PC-3 (cell line): Measurements from ENCODE around the gene MGAT4D. TPM values are rescaled to one million over a fixed set of nuclear protein-coding genes. Genes with fewer than 3 reads are reported as not detected.

ENCODE experiments used
- ATAC-seq: fragments of 200-7000 bp; cut with Tn5 transposase; 2 replicates; pipeline ENCODE4 v1.9.1; 2020; ENCODE audit warnings: mild to moderate bottlenecking, moderate library complexity
- BruUV-seq: library from RNA; stranded (reverse); fragments of 400-500 nt; replicated peaks from 2 replicates; lab custom pipeline; 2021; lab: Mats Ljungman, UMichigan
- CTCF ChIA-PET: fragments of 300-600 bp; sonication (Branson Sonifier 250); formaldehyde crosslinking; loops from one replicate; lab custom pipeline; 2022; ENCODE audit warnings: antibody characterized with exemption; lab: Charles Lee
- POLR2A ChIA-PET: fragments of 300-600 bp; sonication (Branson Sonifier 250); formaldehyde crosslinking; loops from one replicate; lab custom pipeline; 2022; ENCODE audit warnings: antibody characterized with exemption; ENCODE audit not compliant: unreplicated experiment; lab: Charles Lee
- DNase-seq: peaks from one replicate; pipeline ENCODE4 v3.0.0-alpha.2; 2015
- H2AFZ ChIP-seq: fragments of 300-600 bp; sonication (generic); 2 replicates; pipeline ENCODE4 v1.6.0; 2016; ENCODE audit warnings: antibody characterized with exemption, low read length
- H3F3A ChIP-seq: fragments of 300-600 bp; sonication (generic); one replicate; pipeline ENCODE4 v1.6.0; 2017; ENCODE audit warnings: antibody characterized with exemption, low read length, control low read depth, mild to moderate bottlenecking; ENCODE audit not compliant: unreplicated experiment
- H3K27ac ChIP-seq: fragments of 300-600 bp; sonication (generic); 2 replicates; pipeline ENCODE4 v1.5.1; 2016; ENCODE audit warnings: mild to moderate bottlenecking, low read length
- H3K27me3 ChIP-seq: fragments of 300-600 bp; sonication (generic); 2 replicates; pipeline ENCODE4 v1.6.1; 2016; ENCODE audit warnings: low read length, mixed read lengths
- H3K36me3 ChIP-seq: fragments of 300-600 bp; sonication (generic); 2 replicates; pipeline ENCODE4 v1.6.1; 2016; ENCODE audit warnings: low read depth, mixed run types, low read length, mixed read lengths
- H3K4me1 ChIP-seq: fragments of 300-600 bp; sonication (generic); 2 replicates; pipeline ENCODE4 v1.5.1; 2016; ENCODE audit warnings: low read length; ENCODE audit not compliant: insufficient read depth
- H3K4me2 ChIP-seq: fragments of 300-600 bp; sonication (generic); 2 replicates; pipeline ENCODE4 v1.6.0; 2016; ENCODE audit warnings: low read length
- H3K4me3 ChIP-seq: fragments of 300-600 bp; sonication (generic); 2 replicates; pipeline ENCODE4 v1.5.1; 2016; ENCODE audit warnings: mild to moderate bottlenecking, low read length, mixed read lengths
- H3K79me2 ChIP-seq: fragments of 300-600 bp; sonication (generic); 2 replicates; pipeline ENCODE4 v1.6.1; 2017; ENCODE audit warnings: low read length, mixed read lengths
- H3K9ac ChIP-seq: fragments of 300-600 bp; sonication (generic); 2 replicates; pipeline ENCODE4 v1.6.0; 2016; ENCODE audit warnings: mild to moderate bottlenecking, low read length
- H3K9me2 ChIP-seq: fragments of 300-600 bp; sonication (generic); replicated peaks from 2 replicates; pipeline ENCODE4 v1.6.1; 2016; ENCODE audit warnings: mixed run types, low read length, mixed read lengths
- H3K9me3 ChIP-seq: fragments of 300-600 bp; sonication (generic); 2 replicates; pipeline ENCODE4 v1.6.1; 2016; ENCODE audit warnings: low read length, mixed read lengths
- H4K20me1 ChIP-seq: fragments of 300-600 bp; sonication (generic); 2 replicates; pipeline ENCODE4 v1.6.1; 2016; ENCODE audit warnings: low read length, mixed read lengths
- EZH2 ChIP-seq: fragments of 300-600 bp; sonication (generic); IDR thresholded peaks from one replicate; pipeline ENCODE4 v1.6.1; 2017; ENCODE audit warnings: antibody characterized with exemption, mild to moderate bottlenecking, low read length; ENCODE audit not compliant: unreplicated experiment
- EZH2phosphoT487 ChIP-seq: fragments of 300-600 bp; sonication (generic); IDR thresholded peaks from 2 replicates; pipeline ENCODE4 v1.6.1; 2018; ENCODE audit warnings: mild to moderate bottlenecking, antibody characterized with exemption, low read length, borderline replicate concordance
- intact Hi-C: fragments of 100-400 bp; cut with micrococcal nuclease; formaldehyde crosslinking; loops from 2 replicates; pipeline ENCODE4 v1.9.0; 2023
- total RNA-seq: library from RNA; depleted of rRNA; stranded (reverse); fragments of >200 nt; gene quantifications from 2 replicates; pipeline ENCODE4 v1.2.3, GENCODE V29; 2014
- TF ChIP-seq, protein P1 (sequence below): fragments of 300-600 bp; sonication (generic); conservative IDR thresholded peaks from 2 replicates; pipeline ENCODE4 v1.5.1; 2017; ENCODE audit warnings: antibody characterized with exemption, low read depth, mild to moderate bottlenecking, low read length

The MGAT4D gene
- total RNA-seq, 1 experiment from 2014 or later = not detected

DNA sequence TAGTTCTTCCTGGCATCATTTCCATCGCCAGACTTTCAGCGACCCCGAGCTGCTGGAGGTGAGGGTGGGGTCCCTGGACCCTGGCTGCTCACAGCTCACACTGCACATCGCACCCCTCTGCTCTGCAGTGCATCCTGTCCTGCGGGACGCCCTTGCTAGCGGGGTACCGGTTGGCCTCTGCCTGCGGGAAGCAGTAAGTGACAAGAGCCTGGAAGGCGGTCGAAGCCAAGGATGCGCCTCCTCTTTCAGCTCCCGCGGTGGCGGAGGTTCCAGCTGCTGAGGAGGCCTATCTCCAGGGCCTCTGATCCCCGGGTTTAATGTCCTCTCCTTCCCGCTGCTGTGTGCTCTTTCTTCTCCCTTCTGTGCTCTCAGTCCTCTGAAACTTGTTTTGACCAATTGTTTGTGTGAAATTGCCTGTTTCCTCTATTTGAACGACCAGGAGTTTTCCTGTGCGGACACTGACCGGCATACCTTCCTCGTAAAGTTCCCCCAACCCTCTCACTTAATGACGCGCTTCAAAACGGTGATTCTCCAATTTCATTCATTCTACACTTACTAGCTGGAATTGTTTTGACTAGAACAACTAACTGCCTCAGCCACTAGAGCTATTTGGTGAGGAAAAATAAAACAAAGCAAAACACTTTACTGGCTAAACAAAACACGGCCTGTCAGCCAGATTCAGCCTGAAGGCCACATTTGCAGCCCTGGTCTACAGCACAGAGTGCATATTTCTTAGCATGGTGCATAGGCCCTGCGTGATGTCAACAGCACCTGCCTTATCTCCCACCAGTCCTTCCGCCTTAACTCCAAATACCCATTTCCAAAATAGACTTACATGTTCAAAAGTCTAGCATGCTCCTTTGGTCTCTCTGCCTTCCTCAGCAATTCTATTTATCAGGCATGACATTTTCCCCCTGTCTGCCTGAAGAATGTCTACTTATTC, 28.0 kb downstream of the MGAT4D start:
- intact Hi-C loops = no loop called here
- ATAC-seq = no peak
- CTCF ChIA-PET = no interaction called here
- no peak overlapping the region for H2AFZ ChIP-seq
- H3K4me3 ChIP-seq = no peak overlapping the region
- no TSS peak for BruUV-seq
- no peak for DNase-seq
- POLR2A ChIA-PET = no interaction called here
- no peaks in the 10 kb centered on the region for H3K9me2 ChIP-seq
- H3K79me2 ChIP-seq = no peaks in the 10 kb centered on the region
- H4K20me1 ChIP-seq = no peaks in the 10 kb centered on the region
- H3K36me3 ChIP-seq = no peaks in the 10 kb centered on the region
- no peaks in the 10 kb centered on the region for H3K4me1 ChIP-seq
- no peaks in the 10 kb centered on the region for H3K9me3 ChIP-seq
- H3K27me3 ChIP-seq = no peaks in the 10 kb centered on the region
- H3K27ac ChIP-seq = no peak overlapping the region
- TF ChIP-seq EZH2 = no peak
- no peak for TF ChIP-seq EZH2phosphoT487
- TF ChIP-seq, protein P1, sequence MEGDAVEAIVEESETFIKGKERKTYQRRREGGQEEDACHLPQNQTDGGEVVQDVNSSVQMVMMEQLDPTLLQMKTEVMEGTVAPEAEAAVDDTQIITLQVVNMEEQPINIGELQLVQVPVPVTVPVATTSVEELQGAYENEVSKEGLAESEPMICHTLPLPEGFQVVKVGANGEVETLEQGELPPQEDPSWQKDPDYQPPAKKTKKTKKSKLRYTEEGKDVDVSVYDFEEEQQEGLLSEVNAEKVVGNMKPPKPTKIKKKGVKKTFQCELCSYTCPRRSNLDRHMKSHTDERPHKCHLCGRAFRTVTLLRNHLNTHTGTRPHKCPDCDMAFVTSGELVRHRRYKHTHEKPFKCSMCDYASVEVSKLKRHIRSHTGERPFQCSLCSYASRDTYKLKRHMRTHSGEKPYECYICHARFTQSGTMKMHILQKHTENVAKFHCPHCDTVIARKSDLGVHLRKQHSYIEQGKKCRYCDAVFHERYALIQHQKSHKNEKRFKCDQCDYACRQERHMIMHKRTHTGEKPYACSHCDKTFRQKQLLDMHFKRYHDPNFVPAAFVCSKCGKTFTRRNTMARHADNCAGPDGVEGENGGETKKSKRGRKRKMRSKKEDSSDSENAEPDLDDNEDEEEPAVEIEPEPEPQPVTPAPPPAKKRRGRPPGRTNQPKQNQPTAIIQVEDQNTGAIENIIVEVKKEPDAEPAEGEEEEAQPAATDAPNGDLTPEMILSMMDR = no peak
- H3K4me2 ChIP-seq = no peak overlapping the region
- H3F3A ChIP-seq = no peaks in the 10 kb centered on the region
- no peak overlapping the region for H3K9ac ChIP-seq

DNA sequence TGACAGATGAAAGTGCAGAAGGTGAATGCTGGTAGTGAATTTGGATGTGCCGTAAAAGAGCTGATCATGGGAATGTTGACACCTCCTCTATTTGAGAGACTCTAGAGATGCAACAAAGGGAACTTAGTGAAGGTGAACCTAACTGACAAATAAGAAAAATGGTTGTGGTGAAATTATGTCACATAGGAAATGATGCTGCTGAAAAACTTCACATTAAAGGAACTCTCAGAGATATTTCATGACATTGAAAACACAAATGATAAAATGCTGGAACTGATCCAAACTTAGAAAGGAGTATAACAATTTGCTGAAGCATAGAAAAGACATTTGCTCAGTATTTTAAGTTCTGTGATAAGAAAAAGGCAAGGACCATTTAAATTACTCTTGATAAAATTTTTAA, 31.9 kb downstream of the MGAT4D start:
- H3K27me3 ChIP-seq = no peaks in the 10 kb centered on the region
- no peak overlapping the region for H3K4me2 ChIP-seq
- H3K36me3 ChIP-seq = no peaks in the 10 kb centered on the region
- H3K4me3 ChIP-seq = no peak overlapping the region
- TF ChIP-seq, protein P1 = no peak
- no peak for TF ChIP-seq EZH2
- TF ChIP-seq EZH2phosphoT487 = no peak
- POLR2A ChIA-PET = no interaction called here
- CTCF ChIA-PET = no interaction called here
- H3K4me1 ChIP-seq = no peaks in the 10 kb centered on the region
- no peaks in the 10 kb centered on the region for H3K9me2 ChIP-seq
- no peaks in the 10 kb centered on the region for H3K9me3 ChIP-seq
- H3F3A ChIP-seq = no peaks in the 10 kb centered on the region
- no peak overlapping the region for H3K9ac ChIP-seq
- no peaks in the 10 kb centered on the region for H4K20me1 ChIP-seq
- intact Hi-C loops = no loop called here
- BruUV-seq = no TSS peak
- ATAC-seq = no peak
- no peak overlapping the region for H3K27ac ChIP-seq
- no peaks in the 10 kb centered on the region for H3K79me2 ChIP-seq
- DNase-seq = no peak
- no peak overlapping the region for H2AFZ ChIP-seq

DNA sequence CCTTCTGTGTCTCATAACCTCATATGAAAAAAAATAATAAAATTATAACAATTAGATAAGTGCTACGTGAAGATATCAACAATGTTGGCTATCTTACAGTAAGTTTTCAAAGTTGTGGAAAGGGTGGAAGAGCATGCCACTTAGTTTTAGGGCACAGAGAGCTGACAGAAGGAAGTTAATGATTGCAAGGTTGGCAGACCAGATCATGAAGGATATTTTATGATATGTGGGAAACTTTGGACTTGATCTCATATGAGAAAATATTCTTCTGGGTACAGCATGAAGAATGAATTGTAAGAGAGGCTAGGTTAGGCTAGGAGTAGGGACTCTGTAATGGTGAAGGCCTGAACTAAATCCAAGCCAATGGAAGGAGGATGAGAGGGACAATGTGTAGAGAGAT, 34.5 kb downstream of the MGAT4D start:
- BruUV-seq = no TSS peak
- no peak overlapping the region for H3K4me3 ChIP-seq
- no peak overlapping the region for H2AFZ ChIP-seq
- no peaks in the 10 kb centered on the region for H3K4me1 ChIP-seq
- H3K36me3 ChIP-seq = no peaks in the 10 kb centered on the region
- ChIA-PET CTCF (no interaction called here), POLR2A (no interaction called here)
- H3K9ac ChIP-seq = no peak overlapping the region
- H3K27ac ChIP-seq = no peak overlapping the region
- H3F3A ChIP-seq = no peaks in the 10 kb centered on the region
- no peaks in the 10 kb centered on the region for H3K79me2 ChIP-seq
- ATAC-seq = no peak
- H3K9me3 ChIP-seq = no peaks in the 10 kb centered on the region
- H3K9me2 ChIP-seq = no peaks in the 10 kb centered on the region
- DNase-seq = no peak
- intact Hi-C loops = no loop called here
- H4K20me1 ChIP-seq = no peaks in the 10 kb centered on the region
- TF ChIP-seq EZH2 = no peak
- TF ChIP-seq, protein P1 = no peak
- no peak for TF ChIP-seq EZH2phosphoT487
- H3K4me2 ChIP-seq = no peak overlapping the region
- no peaks in the 10 kb centered on the region for H3K27me3 ChIP-seq
